SK-N-SH (cell line): Measurements from ENCODE around the gene ATP8A2.

Source experiments
- CTCF ChIP-seq: fragments of 200-600 bp; sonication (generic); IDR thresholded peaks from 2 replicates; pipeline ENCODE4 v1.6.1; 2017; ENCODE audit warnings: antibody characterized with exemption, mild to moderate bottlenecking, moderate library complexity
- EP300 ChIP-seq, 2 experiments: IDR thresholded peaks; 2 replicates each; pipeline versions ENCODE4 v1.4.0 to v1.6.1; 2012; ENCODE audit warnings: borderline replicate concordance in 1 of 2, low read depth in 1 of 2, low read length in 1 of 2
- GATA2 ChIP-seq: sonication (generic); formaldehyde crosslinking; IDR thresholded peaks from 2 replicates; pipeline ENCODE4 v1.5.0; 2020; ENCODE audit warnings: mild to moderate bottlenecking, missing genetic modification reagents
- NFIC ChIP-seq: IDR thresholded peaks from 2 replicates; pipeline ENCODE4 v1.4.0; 2012; ENCODE audit warnings: borderline replicate concordance
- POLR2AphosphoS5 ChIP-seq: IDR thresholded peaks from 2 replicates; pipeline ENCODE4 v1.6.1; 2012; ENCODE audit warnings: low read depth, low read length
- RAD21 ChIP-seq: IDR thresholded peaks from 2 replicates; pipeline ENCODE4 v1.6.1; 2012; ENCODE audit warnings: mild to moderate bottlenecking, low read length
- RFX5 ChIP-seq: IDR thresholded peaks from 2 replicates; pipeline ENCODE4 v1.6.1; 2012; ENCODE audit warnings: mild to moderate bottlenecking, improper control_type of control experiment, low read length
- RXRA ChIP-seq: IDR thresholded peaks from 2 replicates; pipeline ENCODE4 v1.4.0; 2012; ENCODE audit warnings: low read depth, mild to moderate bottlenecking, borderline replicate concordance
- SIN3A ChIP-seq: IDR thresholded peaks from 2 replicates; pipeline ENCODE4 v1.6.1; 2012; ENCODE audit warnings: low read depth, mild to moderate bottlenecking, low read length, moderate library complexity, borderline replicate concordance
- SMC3 ChIP-seq: IDR thresholded peaks from 2 replicates; pipeline ENCODE4 v1.6.1; 2012; ENCODE audit warnings: low read depth, low read length, improper control_type of control experiment
- USF2 ChIP-seq: fragments of 150-350 bp; IDR thresholded peaks from 2 replicates; pipeline ENCODE4 v1.6.1; 2017; ENCODE audit warnings: antibody characterized with exemption, low read length, low read depth, borderline replicate concordance
- YY1 ChIP-seq: IDR thresholded peaks from 2 replicates; pipeline ENCODE4 v1.4.0; 2012; ENCODE audit warnings: low read depth, mild to moderate bottlenecking
- TF ChIP-seq, protein P1 (sequence below): IDR thresholded peaks from 2 replicates; pipeline ENCODE4 v1.4.0; 2012; ENCODE audit warnings: low read depth
- TF ChIP-seq, protein P2 (sequence below): IDR thresholded peaks from 2 replicates; pipeline ENCODE4 v1.6.1; 2012; ENCODE audit warnings: mild to moderate bottlenecking, low read depth, low read length, moderate library complexity

GRCh38 chr13:26017196-26017921, 645.6 kb downstream of the ATP8A2 start:
- TF ChIP-seq RFX5 (no peak), SIN3A (no peak), GATA2 (CRISPR knock-in tag) (no peak), RAD21 (no peak), CTCF (no peak), POLR2AphosphoS5 (no peak), EP300 (IDR thresholded peaks at IDR 0.05; ENCODE audit: borderline replicate concordance in 1 of 2, low read depth in 1 of 2, low read length in 1 of 2) (no peak), SMC3 (no peak), RXRA (no peak), NFIC (no peak), USF2 (no peak), YY1 (no peak)
- TF ChIP-seq, protein P1, sequence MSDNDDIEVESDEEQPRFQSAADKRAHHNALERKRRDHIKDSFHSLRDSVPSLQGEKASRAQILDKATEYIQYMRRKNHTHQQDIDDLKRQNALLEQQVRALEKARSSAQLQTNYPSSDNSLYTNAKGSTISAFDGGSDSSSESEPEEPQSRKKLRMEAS = no peak
- TF ChIP-seq, protein P2, sequence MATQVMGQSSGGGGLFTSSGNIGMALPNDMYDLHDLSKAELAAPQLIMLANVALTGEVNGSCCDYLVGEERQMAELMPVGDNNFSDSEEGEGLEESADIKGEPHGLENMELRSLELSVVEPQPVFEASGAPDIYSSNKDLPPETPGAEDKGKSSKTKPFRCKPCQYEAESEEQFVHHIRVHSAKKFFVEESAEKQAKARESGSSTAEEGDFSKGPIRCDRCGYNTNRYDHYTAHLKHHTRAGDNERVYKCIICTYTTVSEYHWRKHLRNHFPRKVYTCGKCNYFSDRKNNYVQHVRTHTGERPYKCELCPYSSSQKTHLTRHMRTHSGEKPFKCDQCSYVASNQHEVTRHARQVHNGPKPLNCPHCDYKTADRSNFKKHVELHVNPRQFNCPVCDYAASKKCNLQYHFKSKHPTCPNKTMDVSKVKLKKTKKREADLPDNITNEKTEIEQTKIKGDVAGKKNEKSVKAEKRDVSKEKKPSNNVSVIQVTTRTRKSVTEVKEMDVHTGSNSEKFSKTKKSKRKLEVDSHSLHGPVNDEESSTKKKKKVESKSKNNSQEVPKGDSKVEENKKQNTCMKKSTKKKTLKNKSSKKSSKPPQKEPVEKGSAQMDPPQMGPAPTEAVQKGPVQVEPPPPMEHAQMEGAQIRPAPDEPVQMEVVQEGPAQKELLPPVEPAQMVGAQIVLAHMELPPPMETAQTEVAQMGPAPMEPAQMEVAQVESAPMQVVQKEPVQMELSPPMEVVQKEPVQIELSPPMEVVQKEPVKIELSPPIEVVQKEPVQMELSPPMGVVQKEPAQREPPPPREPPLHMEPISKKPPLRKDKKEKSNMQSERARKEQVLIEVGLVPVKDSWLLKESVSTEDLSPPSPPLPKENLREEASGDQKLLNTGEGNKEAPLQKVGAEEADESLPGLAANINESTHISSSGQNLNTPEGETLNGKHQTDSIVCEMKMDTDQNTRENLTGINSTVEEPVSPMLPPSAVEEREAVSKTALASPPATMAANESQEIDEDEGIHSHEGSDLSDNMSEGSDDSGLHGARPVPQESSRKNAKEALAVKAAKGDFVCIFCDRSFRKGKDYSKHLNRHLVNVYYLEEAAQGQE = no peak
